ENCODE results near the gene CTNNA2.

- TF ChIP-seq CTCF (conservative IDR thresholded peaks at IDR 0.05) (no peak), EZH2 (IDR thresholded peaks at IDR 0.05; ENCODE audit: low read depth) (no peak)
These were observed 439.8 kb downstream of the CTNNA2 start for GRCh38 chr2:79952616-79953015.

Measured in PC-9 (cell line).